Stimulated activated CD4-positive, alpha-beta T cell treated with anti-CD3 and anti-CD28 coated beads, Interleukin-4, amount 100 ng/mL, for 48 hours (primary cell): Measurements from ENCODE around the gene VEZF1.

Experiments
- DNase-seq, 2 donors: peaks; one replicate each; pipeline ENCODE4 v3.0.0-alpha.2; 2020; ENCODE audit warnings: low read depth in 2 of 2

VEZF1 gene

GRCh38 chr17:57953219-57953618 is 34.8 kb downstream of the VEZF1 start:
- DNase-seq = no peak

- DNase-seq = no peak
These were observed 38.4 kb downstream of the VEZF1 start for GRCh38 chr17:57949649-57950048.

- DNase-seq = no peak
These were observed 39.3 kb downstream of the VEZF1 start for GRCh38 chr17:57948555-57949420.

GRCh38 chr17:57948169-57948554 is 39.9 kb downstream of the VEZF1 start:
- no peak for DNase-seq

GRCh38 chr17:57947369-57947768 is 40.7 kb downstream of the VEZF1 start:
- DNase-seq = no peak

GRCh38 chr17:57946798-57947358 is 41.2 kb downstream of the VEZF1 start:
- no peak for DNase-seq

GRCh38 chr17:57945996-57946797 is 41.9 kb downstream of the VEZF1 start:
- DNase-seq = no peak

GRCh38 chr17:57944908-57945307 is 43.1 kb downstream of the VEZF1 start:
- no peak for DNase-seq

- no peak for DNase-seq
These were observed 44.4 kb downstream of the VEZF1 start for GRCh38 chr17:57943645-57944044.

- no peak for DNase-seq
These were observed 44.9 kb downstream of the VEZF1 start for GRCh38 chr17:57943140-57943539.

- DNase-seq = no peak
These were observed 46.4 kb downstream of the VEZF1 start for GRCh38 chr17:57941384-57942370.

GRCh38 chr17:57940653-57941329 is 47.3 kb downstream of the VEZF1 start:
- no peak for DNase-seq

GRCh38 chr17:57940231-57940630 is 47.8 kb downstream of the VEZF1 start:
- DNase-seq = no peak

- no peak for DNase-seq
These were observed 48.3 kb downstream of the VEZF1 start for GRCh38 chr17:57939797-57940196.

- DNase-seq = no peak
These were observed 50.0 kb downstream of the VEZF1 start for GRCh38 chr17:57938061-57938502.

GRCh38 chr17:57937492-57937891 is 50.6 kb downstream of the VEZF1 start:
- no peak for DNase-seq

GRCh38 chr17:57935833-57936807 is 51.9 kb downstream of the VEZF1 start:
- no peak for DNase-seq

- DNase-seq = no peak
These were observed 56.4 kb downstream of the VEZF1 start for GRCh38 chr17:57931488-57932137.

- no peak for DNase-seq
These were observed 57.8 kb downstream of the VEZF1 start for GRCh38 chr17:57930239-57930638.
